GM10266 (cell line): ENCODE results near the gene SPDYC.

Experiments
- DNase-seq: peaks from one replicate; pipeline ENCODE4 v3.0.0; 2012; ENCODE audit errors: extremely low spot score
- TF ChIP-seq, protein P1 (sequence below): IDR thresholded peaks from 2 replicates; pipeline ENCODE4 v1.5.1; 2012; ENCODE audit warnings: mild to moderate bottlenecking, low read depth; ENCODE audit not compliant: control insufficient read depth, insufficient read depth; ENCODE audit errors: missing control alignments

SPDYC gene

DNA sequence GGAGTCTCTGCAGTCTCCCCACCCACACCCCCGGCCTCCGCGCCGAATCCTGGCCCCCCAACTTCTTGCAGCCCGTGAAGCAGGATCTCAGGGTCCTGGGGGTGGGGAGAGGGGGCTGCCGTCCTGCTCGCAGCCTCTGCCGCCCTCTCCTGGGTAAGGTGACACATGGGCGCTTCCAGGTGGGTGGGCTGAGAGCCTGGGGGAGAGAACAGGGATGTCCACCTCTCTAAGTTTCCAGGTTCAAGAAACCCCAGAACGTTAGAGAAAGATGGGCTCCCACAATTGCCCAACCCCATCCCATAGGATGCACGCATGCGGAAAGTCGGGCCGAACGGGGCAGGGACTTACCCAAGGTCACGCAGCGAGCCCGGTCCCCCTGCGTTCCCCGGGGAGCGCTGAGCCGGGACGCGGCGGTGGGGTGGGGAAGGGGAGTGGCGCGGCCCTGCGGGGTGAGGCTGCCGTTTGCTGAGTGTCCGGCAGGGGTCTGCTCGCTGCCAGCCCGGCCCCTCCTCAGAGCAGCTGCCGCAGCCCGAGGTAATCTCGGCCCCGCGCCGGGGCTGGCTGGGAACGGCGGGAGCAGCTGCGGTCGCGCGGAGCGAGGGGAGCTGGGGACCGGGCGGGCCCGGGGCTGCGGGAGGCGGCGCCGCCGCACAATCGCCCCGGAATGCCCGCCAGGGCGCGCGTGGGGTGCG, 11.0 kb downstream of the SPDYC start:
- peak; percentile 81 for DNase-seq
- TF ChIP-seq, protein P1, sequence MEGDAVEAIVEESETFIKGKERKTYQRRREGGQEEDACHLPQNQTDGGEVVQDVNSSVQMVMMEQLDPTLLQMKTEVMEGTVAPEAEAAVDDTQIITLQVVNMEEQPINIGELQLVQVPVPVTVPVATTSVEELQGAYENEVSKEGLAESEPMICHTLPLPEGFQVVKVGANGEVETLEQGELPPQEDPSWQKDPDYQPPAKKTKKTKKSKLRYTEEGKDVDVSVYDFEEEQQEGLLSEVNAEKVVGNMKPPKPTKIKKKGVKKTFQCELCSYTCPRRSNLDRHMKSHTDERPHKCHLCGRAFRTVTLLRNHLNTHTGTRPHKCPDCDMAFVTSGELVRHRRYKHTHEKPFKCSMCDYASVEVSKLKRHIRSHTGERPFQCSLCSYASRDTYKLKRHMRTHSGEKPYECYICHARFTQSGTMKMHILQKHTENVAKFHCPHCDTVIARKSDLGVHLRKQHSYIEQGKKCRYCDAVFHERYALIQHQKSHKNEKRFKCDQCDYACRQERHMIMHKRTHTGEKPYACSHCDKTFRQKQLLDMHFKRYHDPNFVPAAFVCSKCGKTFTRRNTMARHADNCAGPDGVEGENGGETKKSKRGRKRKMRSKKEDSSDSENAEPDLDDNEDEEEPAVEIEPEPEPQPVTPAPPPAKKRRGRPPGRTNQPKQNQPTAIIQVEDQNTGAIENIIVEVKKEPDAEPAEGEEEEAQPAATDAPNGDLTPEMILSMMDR: peak; percentile 79

GRCh38 chr11:65181569-65182257, 11.7 kb downstream of the SPDYC start, which contains the start of gene CAPN1:
Gene CAPN1, plus strand, starts transcription at chr11:65181928. Its CDS starts 774 bp downstream, at chr11:65182702.
- DNase-seq: peak; percentile 90
- TF ChIP-seq, protein P1: no peak

- DNase-seq: peak; percentile 52
- TF ChIP-seq, protein P1: no peak
Observed at GRCh38 chr11:65182258-65183170, 12.5 kb downstream of the SPDYC start.

GRCh38 chr11:65183201-65183891, 13.3 kb downstream of the SPDYC start:
- no peak for DNase-seq
- TF ChIP-seq, protein P1: no peak

- no peak for DNase-seq
- TF ChIP-seq, protein P1: no peak
Observed at GRCh38 chr11:65184146-65184545, 14.1 kb downstream of the SPDYC start.

DNA sequence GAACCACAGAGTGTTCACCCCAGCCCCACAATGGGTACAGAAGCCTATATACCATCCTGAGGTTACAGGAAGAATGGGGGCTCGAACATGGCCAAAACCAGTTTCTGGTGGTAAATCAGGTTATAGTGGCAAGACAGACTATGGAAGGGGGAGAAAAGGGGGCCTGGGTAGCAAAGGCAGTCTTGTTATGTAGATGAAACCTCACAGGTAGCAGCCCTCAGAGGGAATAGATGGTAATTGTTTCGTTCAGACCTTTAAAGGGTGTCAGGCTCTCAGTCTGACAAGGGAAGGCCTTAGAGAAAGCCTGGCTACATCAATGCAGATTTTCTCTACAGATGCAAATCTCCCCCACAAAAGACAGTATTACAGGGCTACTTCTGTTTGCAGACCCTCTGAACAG, 15.1 kb downstream of the SPDYC start:
- TF ChIP-seq, protein P1: no peak
- DNase-seq: no peak
